HepG2 (cell line): ENCODE data around the gene OSGIN1. TPM values are rescaled to one million over a fixed set of nuclear protein-coding genes. Genes with fewer than 3 reads are reported as not detected.

ENCODE experiments used
- ATAC-seq: fragments of 200-7000 bp; cut with Tn5 transposase; 3 replicates; pipeline ENCODE4 v1.9.1; 2020; ENCODE audit warnings: mild to moderate bottlenecking, moderate library complexity
- BruUV-seq: library from RNA; stranded (reverse); fragments of 400-500 nt; replicated peaks from 2 replicates; lab custom pipeline; 2021; lab: Mats Ljungman, UMichigan
- CTCF ChIA-PET: fragments of 300-600 bp; formaldehyde crosslinking; extraction: SDS; loops from one replicate; lab custom pipeline; 2021; ENCODE audit warnings: low total read pairs, inconsistent platforms, low intra/inter-chr PET ratio; lab: Yijun Ruan, JAX
- POLR2A ChIA-PET: fragments of 350-600 bp; sonication (Branson Sonifier 250); formaldehyde crosslinking; loops from one replicate; lab custom pipeline; 2020; ENCODE audit warnings: antibody characterized with exemption, inconsistent platforms; lab: Yijun Ruan, JAX
- DNase-seq: peaks from one replicate; pipeline ENCODE4 v3.0.0-alpha.2; 2015; ENCODE audit warnings: low spot score
- FAIRE-seq: peaks from 3 replicates; lab custom pipeline; 2011; peaks lifted over from hg19 to GRCh38; lab: Jason Lieb, UNC
- H2AFZ ChIP-seq: one replicate; pipeline ENCODE4 v1.6.1; 2011; ENCODE audit warnings: low read length, inconsistent platforms
- H3K27ac ChIP-seq: fragments of 300-600 bp; 3 replicates; pipeline ENCODE4 v1.8.0; 2011; ENCODE audit warnings: mixed run types, mild to moderate bottlenecking, mixed read lengths, low read length, inconsistent platforms; ENCODE audit not compliant: insufficient read depth; ENCODE audit errors: extremely low read length
- H3K27me3 ChIP-seq, 2 experiments: fragments of 200-600 bp in 1 of 2; 2 replicates in 1 of 2; 3 replicates in 1 of 2; pipeline versions ENCODE4 v1.6.0 to v1.8.0; 2011; ENCODE audit warnings: low read length in 2 of 2, mild to moderate bottlenecking in 2 of 2, moderate library complexity in 2 of 2, inconsistent platforms in 1 of 2; ENCODE audit not compliant: insufficient read depth in 2 of 2, control insufficient read depth in 1 of 2
- H3K36me3 ChIP-seq, 2 experiments: fragments of 200-600 bp in 1 of 2; replicated peaks in 1 of 2; 2 replicates in 1 of 2; 3 replicates in 1 of 2; pipeline versions ENCODE4 v1.5.1 to v1.8.0; 2011; ENCODE audit warnings: low read length in 2 of 2, inconsistent platforms in 1 of 2; ENCODE audit not compliant: insufficient read depth in 2 of 2, control insufficient read depth in 1 of 2
- H3K4me1 ChIP-seq: 2 replicates; pipeline ENCODE4 v1.5.1; 2012; ENCODE audit warnings: low read length, inconsistent platforms; ENCODE audit not compliant: insufficient read depth
- H3K4me2 ChIP-seq: 2 replicates; pipeline ENCODE4 v1.6.0; 2011; ENCODE audit warnings: low read depth, low read length, inconsistent platforms
- H3K4me3 ChIP-seq, 3 experiments: fragments of 200-600 bp in 1 of 3; sonication (generic), shearing (Covaris generic) in 1 of 3; replicated peaks in 1 of 3; 2 replicates each; pipeline ENCODE4 v1.5.1; 2011 to 2016; ENCODE audit warnings: low read length in 3 of 3, inconsistent platforms in 2 of 3, low read depth in 2 of 3, mild to moderate bottlenecking in 2 of 3, control low read depth in 1 of 3, mixed read lengths in 1 of 3; ENCODE audit not compliant: insufficient read depth in 1 of 3
- H3K79me2 ChIP-seq: one replicate; pipeline ENCODE4 v1.6.1; 2011; ENCODE audit warnings: low read length, inconsistent platforms; ENCODE audit not compliant: insufficient read depth
- H3K9ac ChIP-seq: 2 replicates; pipeline ENCODE4 v1.6.0; 2011; ENCODE audit warnings: mild to moderate bottlenecking, low read depth, low read length, inconsistent platforms; ENCODE audit not compliant: insufficient read depth
- H3K9me3 ChIP-seq: 2 replicates; pipeline ENCODE4 v1.5.1; 2012; ENCODE audit warnings: mild to moderate bottlenecking, low read length
- H4K20me1 ChIP-seq: 2 replicates; pipeline ENCODE4 v1.6.0; 2011; ENCODE audit warnings: inconsistent platforms, mild to moderate bottlenecking, low read length, moderate library complexity; ENCODE audit not compliant: insufficient read depth
- AGO1 ChIP-seq: fragments of 200-400 bp; formaldehyde crosslinking; IDR thresholded peaks from 2 replicates; pipeline ENCODE4 v1.6.1; 2017; ENCODE audit warnings: mild to moderate bottlenecking, low read depth, low read length, moderate library complexity; ENCODE audit not compliant: poor library complexity, severe bottlenecking
- AGO2 ChIP-seq: fragments of 200-400 bp; formaldehyde crosslinking; optimal IDR thresholded peaks from 2 replicates; pipeline ENCODE3; 2017; ENCODE audit warnings: mild to moderate bottlenecking, low read depth, low read length, moderate library complexity
- ATF2 ChIP-seq: sonication (generic); formaldehyde crosslinking; IDR thresholded peaks from 2 replicates; pipeline ENCODE4 v1.4.0; 2020; ENCODE audit warnings: missing genetic modification reagents
- CEBPZ ChIP-seq: IDR thresholded peaks from 2 replicates; pipeline ENCODE4 v1.6.1; 2012; ENCODE audit warnings: low read length, improper control_type of control experiment
- KLF12 ChIP-seq: sonication (generic); formaldehyde crosslinking; IDR thresholded peaks from 2 replicates; pipeline ENCODE4 v1.4.0; 2020; ENCODE audit warnings: missing genetic modification reagents, borderline replicate concordance
- LBX2 ChIP-seq: sonication (generic); formaldehyde crosslinking; IDR thresholded peaks from 2 replicates; pipeline ENCODE4 v1.5.0; 2020; ENCODE audit warnings: missing genetic modification reagents, mild to moderate bottlenecking, borderline replicate concordance
- PBX3 ChIP-seq: sonication (generic); formaldehyde crosslinking; IDR thresholded peaks from 2 replicates; pipeline ENCODE4 v1.8.1; 2023; ENCODE audit warnings: missing genetic modification reagents, inconsistent platforms, borderline replicate concordance
- SALL1 ChIP-seq: sonication (generic); formaldehyde crosslinking; IDR thresholded peaks from 2 replicates; pipeline ENCODE4 v1.8.0; 2022; ENCODE audit warnings: mild to moderate bottlenecking, missing genetic modification reagents
- SCMH1 ChIP-seq: sonication (generic); formaldehyde crosslinking; IDR thresholded peaks from 2 replicates; pipeline ENCODE4 v1.9.0; 2021; ENCODE audit warnings: missing genetic modification reagents, mild to moderate bottlenecking, borderline replicate concordance
- XBP1 ChIP-seq: sonication (generic); formaldehyde crosslinking; IDR thresholded peaks from 2 replicates; pipeline ENCODE4 v1.5.0; 2020; ENCODE audit warnings: missing genetic modification reagents
- ZMYM3 ChIP-seq: sonication (generic); formaldehyde crosslinking; IDR thresholded peaks from 2 replicates; pipeline ENCODE4 v1.5.1; 2020; ENCODE audit warnings: mild to moderate bottlenecking, missing genetic modification reagents
- ZNF484 ChIP-seq: sonication (generic); formaldehyde crosslinking; IDR thresholded peaks from 2 replicates; pipeline ENCODE4 v1.5.1; 2020; ENCODE audit warnings: mild to moderate bottlenecking, low read depth, missing genetic modification reagents, borderline replicate concordance
- ZNF616 ChIP-seq: sonication (generic); formaldehyde crosslinking; IDR thresholded peaks from 2 replicates; pipeline ENCODE4 v1.5.0; 2020; ENCODE audit warnings: low read depth, mild to moderate bottlenecking, missing genetic modification reagents
- ZNF629 ChIP-seq: sonication (generic); formaldehyde crosslinking; conservative IDR thresholded peaks from 2 replicates; pipeline ENCODE4 v1.5.0; 2020; ENCODE audit warnings: missing genetic modification reagents
- ZNF768 ChIP-seq: sonication (generic); formaldehyde crosslinking; IDR thresholded peaks from 2 replicates; pipeline ENCODE4 v1.4.0; 2020; ENCODE audit warnings: missing genetic modification reagents
- ZNF773 ChIP-seq: sonication (generic); formaldehyde crosslinking; IDR thresholded peaks from 2 replicates; pipeline ENCODE4 v1.4.0; 2020; ENCODE audit warnings: missing genetic modification reagents, borderline replicate concordance
- WGBS: methylation state at CpG from one replicate; pipeline ENCODE4 v1.1.6; 2017; ENCODE audit warnings: low lambda C conversion rate; 5-methylcytosine and 5-hydroxymethylcytosine counted together
- in situ Hi-C: cut with HindIII; loops from 2 replicates; pipeline ENCODE4 v1.10.0; 2017; ENCODE audit warnings: low pct_unique_long_range_greater_than_20kb; ENCODE audit not compliant: extremely low pct_ligation_motif_present
- intact Hi-C: fragments of 100-400 bp; cut with micrococcal nuclease; formaldehyde crosslinking; loops from one replicate; pipeline ENCODE4 v1.10.0; 2022; ENCODE audit not compliant: unreplicated experiment
- polyA plus RNA-seq, 8 experiments: library from polyadenylated mRNA; depleted of rRNA in 3 of 8; stranded (reverse) in 7 of 8; unstranded in 1 of 8; fragments of >200 nt; fragmentation: Illumina TruSeq in 4 of 8; extraction: Trizol in 4 of 8; gene quantifications; 2 replicates each; pipeline versions ENCODE4 v1.2.1 to v1.2.3, GENCODE V29; 2011 to 2016; ENCODE audit warnings: low read depth in 4 of 8, missing spikeins in 1 of 8, mixed read lengths in 1 of 8; ENCODE audit not compliant: insufficient read depth in 1 of 8
- total RNA-seq, 5 experiments: library from RNA; depleted of rRNA; stranded (reverse); fragments of >200 nt; fragmentation: Illumina TruSeq; extraction: Trizol; gene quantifications; 2 replicates each; pipeline ENCODE4 v1.2.3, GENCODE V29; 2016; ENCODE audit warnings: low read depth in 1 of 5

OSGIN1 gene
- total and polyA plus RNA-seq, 2 of the 13 experiments (the other 11 are each of a cell fraction or from before 2014, with no cell fraction given), result 20.5 to 27.1 TPM

GRCh38 chr16:84004442-84004841, 51.4 kb downstream of the OSGIN1 start:
- CTCF ChIA-PET, result no interaction called here
- Histone ChIP-seq H3K9ac (no peak overlapping the region), H2AFZ (no peak overlapping the region), H3K9me3 (peaks cover 4% of the 10 kb centered on the region), H3K27me3 (peaks cover 12 to 63% of the 10 kb centered on the region in 2 experiments), H3K4me3 (no peak overlapping the region), H3K79me2 (no peaks in the 10 kb centered on the region), H4K20me1 (no peaks in the 10 kb centered on the region), H3K27ac (no peak overlapping the region), H3K4me1 (no peaks in the 10 kb centered on the region), H3K4me2 (no peak overlapping the region), H3K36me3 (no peaks in the 10 kb centered on the region)
- TF ChIP-seq ATF2, result no peak
- no peak for TF ChIP-seq ZNF616 (CRISPR knock-in tag)
- TF ChIP-seq SALL1, result no peak
- peak; percentile 98 for TF ChIP-seq ZNF768 (CRISPR knock-in tag)
- TF ChIP-seq XBP1 (CRISPR knock-in tag), result no peak
- TF ChIP-seq AGO1, result no peak
- 0 out of 2 replicates have a peak, but pooled peaks have one; percentile 57 for TF ChIP-seq ZMYM3 (CRISPR knock-in tag)
- TF ChIP-seq PBX3, result no peak
- no peak for TF ChIP-seq ZNF484 (CRISPR knock-in tag)
- TF ChIP-seq SCMH1 (CRISPR knock-in tag), result no peak
- TF ChIP-seq ZNF629 (CRISPR knock-in tag), result no peak
- no peak for TF ChIP-seq KLF12 (CRISPR knock-in tag)
- no peak for TF ChIP-seq LBX2
- TF ChIP-seq ZNF773 (CRISPR knock-in tag), result no peak
- TF ChIP-seq AGO2, result no peak
- no peak for TF ChIP-seq CEBPZ
- BruUV-seq, result no TSS peak
- ATAC-seq (no peak), DNase-seq (no peak), FAIRE-seq (no peak)
- intact Hi-C loops (no loop called here), in situ Hi-C loops (no loop called here)
- WGBS, result 46% methylated on average over 6 of the region's 7 CpGs
- POLR2A ChIA-PET, result interaction anchor here (0.6 kb wide), 1 partner anchor 206 kb away, joined by 4 read pairs; no protein-coding TSS in a partner anchor
